NCI-H1417 (cell line): Measurements from ENCODE around the gene ZP1.

ENCODE experiments used
- DNase-seq, 3 experiments: peaks; one replicate each; lab custom pipeline; 2025; lab: John Stamatoyannopoulos, UW

Gene ZP1

DNA sequence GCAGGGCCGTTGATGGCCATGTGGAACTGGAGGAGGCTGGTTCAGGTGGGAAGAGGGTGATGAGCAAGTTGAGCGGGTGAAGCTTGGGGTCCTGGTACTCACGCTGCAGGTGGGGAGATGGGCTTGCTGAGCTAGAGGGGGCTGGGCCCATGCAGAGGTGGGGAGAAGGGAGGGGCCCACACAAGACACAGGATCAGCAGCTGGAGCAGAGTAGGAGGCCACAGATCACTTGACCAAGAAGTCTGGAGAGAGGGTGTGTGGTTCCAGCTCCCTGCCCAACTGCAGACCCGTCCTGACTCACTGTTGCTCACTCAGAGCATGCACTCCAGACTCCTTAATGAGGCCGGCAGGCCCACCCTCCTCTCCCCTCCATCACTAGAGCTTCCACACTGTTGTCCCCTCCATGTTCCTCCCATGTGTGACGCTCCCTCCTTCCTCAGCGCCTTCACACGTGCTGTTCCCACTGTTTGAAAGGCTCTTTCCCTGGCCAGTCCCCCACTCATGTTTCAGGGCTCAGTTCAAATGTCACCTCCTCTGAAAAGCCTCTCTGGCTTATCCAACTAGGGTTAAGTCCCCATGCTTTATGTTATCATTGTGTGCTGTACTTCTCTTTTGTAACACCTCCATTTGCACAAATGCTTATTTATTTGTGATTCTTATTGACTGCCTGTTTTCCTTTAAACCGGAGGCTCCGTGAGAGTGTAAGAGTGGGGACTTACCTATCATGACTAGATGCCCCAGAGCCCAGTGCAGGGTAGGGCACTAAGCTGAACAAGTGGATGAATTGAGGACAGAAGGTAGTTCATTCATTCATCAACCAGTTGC is 23.1 kb upstream of the ZP1 start:
- no peak for DNase-seq

DNA sequence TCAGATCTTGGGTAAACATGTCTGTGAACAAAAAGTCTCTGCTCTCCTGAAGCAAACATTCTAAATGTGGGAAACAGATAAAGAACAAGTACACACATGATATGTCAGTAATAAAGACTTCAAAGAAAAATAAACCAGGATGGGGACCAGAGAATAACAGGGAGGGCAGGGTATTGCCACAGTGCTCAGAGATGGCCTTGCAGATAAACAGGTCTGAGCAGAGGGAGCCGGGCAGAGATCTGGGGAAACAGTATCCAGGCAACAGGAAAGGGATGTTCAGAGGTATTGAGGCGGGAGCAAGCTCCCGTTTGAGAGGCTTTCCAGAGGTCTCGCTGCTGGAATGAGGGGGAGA is 22.5 kb upstream of the ZP1 start:
- no peak for DNase-seq

DNA sequence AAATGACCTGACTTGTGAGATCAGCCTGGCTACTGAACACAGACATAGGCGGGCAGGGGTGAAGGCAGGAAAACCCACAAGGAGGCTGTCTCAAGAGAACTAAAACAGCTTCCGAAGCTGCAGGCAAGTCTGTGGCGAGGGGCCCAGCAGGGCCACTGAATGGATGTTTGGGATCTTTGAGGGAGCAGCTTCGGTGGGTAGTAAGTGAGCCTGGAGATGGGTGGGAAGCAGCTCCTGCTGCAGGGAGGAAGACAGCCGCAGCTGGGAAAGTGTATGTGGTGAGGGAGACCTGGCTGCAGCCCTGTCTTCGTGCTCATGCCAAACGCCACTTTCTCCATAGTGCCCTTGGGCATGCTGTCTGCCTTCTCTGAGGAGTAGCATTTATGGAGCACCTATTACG is 22.0 kb upstream of the ZP1 start:
- no peak for DNase-seq

DNA sequence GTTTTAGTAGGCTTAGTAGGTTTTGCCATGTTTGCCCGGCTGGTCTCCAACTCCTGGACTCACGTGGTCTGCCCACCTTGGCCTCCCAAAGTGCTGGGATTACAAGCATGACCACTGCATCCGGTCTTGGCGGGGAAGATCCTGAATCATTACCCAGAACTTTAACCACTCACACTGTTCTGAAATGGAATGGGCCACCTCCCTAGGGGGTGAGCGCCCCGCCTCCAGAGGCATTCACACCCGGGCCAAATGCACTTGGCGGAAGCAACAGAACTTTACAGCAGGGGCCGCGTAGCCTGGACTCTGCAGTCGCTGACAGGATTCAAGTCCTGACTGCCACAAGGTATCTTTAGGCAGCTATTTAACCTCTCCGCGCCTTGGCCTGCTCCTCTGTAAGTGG is 20.1 kb upstream of the ZP1 start:
- DNase-seq: no peak

DNA sequence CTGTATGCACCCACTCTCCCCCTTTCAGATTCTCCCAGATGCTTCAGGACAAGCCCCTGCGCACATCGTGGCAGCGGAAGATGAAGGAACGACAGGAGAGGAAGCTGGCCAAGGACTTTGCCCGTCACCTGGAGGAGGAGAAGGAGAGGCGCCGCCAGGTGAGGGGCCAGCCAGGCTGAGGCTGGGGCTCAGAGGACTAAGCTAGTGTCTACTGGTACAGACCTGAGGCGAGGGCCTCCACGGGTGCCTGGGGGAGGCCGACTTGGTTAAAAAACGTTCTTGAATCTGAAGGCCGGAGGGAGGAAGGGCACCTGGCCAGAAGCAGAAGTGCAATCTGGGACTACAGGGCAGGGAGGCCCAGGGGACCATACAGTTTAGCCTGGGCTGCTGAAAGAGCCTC is 19.4 kb upstream of the ZP1 start:
- no peak for DNase-seq

DNA sequence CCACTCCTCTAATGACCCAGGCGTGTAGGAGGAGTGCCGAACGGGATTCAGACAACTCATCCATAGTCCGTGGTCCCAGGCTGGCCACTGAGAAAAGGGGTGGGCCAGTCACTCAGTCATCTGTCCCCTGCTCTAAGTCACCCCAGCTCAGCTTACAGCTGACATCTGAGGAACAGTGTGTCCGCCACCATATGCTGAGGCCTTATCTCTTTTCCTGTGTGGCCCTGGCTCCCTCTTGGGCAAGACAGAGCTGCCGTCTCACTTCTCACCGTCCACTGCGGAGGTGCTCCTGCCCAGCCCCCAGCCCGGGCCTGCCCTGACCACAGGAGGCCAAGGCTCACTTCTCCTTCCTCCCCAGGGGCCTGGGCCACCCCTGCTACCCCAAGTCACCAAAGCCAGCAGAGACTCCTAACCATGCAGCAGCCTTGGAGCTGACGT is 18.6 kb upstream of the ZP1 start:
- DNase-seq: no peak

DNA sequence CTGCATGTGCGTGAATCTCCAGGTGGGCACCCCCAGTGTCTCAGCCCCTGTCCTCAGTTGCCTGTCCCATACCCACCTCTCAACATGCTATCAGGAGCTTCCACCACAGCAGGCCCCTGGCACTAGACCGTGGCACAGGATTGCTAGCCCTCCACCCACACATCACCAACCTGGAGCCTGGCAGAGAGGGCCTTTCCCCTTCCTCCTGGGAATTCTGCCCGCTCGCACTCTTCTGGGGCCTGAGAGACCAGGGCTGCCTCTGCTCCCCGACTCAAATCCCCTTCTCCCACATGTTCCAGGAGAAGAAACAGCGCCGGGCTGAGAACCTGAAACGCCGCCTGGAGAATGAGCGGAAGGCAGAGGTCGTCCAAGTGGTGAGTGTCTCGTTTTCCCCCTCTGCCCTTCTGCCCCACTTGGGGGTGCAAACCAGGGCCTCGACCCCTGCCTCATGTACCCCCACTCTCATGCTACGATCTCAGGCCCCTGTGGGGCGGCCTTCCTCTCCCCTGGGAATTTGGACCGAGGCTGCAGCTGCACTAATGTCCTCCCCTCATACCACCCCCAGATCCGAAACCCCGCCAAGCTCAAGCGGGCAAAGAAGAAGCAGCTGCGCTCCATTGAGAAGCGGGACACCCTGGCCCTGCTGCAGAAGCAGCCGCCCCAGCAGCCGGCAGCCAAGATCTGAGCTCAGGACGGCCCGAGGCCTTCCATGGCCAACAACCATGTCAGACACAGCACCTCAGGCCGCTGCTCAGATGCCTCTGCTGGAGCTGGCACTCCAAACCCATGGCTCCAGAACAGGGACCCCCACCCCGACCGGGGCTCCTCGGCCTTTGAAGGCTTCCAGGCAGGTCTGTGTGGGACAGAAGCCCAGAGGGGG is 17.5 kb upstream of the ZP1 start:
- DNase-seq: no peak

DNA sequence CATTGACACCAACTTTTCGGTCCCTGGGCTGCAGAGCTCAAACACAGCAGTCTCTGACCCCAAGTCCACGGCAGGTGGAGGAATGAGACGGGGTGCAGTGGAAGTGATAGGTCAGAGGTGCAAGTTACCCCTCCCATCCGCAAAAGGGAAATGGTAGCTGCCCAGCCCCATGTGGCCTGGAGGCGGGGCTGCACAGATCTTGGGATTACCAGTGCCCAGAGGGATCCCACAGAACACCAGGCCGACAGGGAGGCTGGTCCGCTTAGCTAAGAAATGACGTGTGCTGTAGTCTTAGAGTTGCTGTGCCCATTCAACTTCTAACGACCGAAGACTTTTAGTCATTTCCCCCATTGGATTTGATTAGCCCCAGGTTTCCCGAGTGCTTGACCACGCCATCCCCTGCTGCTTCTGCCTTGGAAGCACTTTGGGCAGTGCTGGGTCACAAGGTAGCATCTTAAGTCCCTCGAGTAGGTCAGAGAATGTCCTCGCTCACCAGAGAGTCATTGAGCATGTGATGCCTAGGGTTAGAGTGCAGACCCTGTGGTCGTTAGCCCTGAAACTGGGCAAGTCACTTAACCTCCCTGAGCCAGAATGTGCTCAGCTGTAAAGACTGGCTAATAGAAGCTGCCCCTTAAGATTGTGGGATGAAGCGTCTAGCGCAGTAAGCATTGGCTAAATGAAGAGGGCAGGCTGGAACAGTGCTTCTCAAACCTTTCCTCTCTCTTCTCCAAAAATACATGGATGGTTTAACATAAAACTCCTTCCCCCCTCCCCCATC is 15.8 kb upstream of the ZP1 start:
- no peak for DNase-seq

DNA sequence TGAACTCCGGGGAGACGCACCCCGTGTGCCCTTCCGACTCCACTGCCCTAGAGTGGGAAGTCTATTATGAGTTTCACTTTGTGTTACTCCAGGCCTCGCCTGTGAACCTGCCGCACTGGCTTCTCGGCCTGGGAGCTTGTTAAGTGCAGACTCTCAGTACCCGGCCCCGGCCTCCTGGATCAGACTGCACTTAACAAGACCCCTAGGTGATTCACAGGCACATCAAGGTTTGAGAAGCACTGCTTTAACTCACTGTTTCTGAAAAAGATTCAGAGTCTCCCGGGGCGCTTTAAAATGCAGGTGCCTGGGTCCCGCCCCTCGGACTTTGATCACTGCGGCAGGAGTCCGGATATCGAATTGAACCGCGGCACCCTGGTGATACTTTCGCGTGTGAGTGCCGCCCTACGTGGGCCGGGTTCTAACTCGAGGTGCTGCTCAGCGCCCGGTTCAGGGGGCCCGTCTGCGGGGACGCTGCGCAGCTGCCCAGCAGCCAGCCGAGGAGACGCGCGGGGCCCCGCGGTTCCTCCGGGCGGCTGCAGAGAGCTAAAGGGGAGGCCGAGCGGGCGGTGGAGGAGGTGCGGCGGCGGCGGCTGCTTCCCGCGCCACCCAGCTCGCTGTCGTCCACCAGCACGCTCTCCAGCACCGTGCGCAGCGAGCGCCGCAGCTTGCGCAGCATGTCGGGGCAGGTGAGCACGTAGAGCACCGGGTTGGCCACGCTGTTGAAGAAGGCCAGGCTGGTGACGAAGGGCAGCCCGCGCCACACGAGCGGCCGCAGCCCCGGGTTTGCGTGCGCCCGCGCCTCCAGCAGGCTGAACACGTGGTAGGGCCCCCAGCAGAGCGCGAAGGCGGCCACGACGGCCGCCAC is 15.0 kb upstream of the ZP1 start:
- DNase-seq: no peak

DNA sequence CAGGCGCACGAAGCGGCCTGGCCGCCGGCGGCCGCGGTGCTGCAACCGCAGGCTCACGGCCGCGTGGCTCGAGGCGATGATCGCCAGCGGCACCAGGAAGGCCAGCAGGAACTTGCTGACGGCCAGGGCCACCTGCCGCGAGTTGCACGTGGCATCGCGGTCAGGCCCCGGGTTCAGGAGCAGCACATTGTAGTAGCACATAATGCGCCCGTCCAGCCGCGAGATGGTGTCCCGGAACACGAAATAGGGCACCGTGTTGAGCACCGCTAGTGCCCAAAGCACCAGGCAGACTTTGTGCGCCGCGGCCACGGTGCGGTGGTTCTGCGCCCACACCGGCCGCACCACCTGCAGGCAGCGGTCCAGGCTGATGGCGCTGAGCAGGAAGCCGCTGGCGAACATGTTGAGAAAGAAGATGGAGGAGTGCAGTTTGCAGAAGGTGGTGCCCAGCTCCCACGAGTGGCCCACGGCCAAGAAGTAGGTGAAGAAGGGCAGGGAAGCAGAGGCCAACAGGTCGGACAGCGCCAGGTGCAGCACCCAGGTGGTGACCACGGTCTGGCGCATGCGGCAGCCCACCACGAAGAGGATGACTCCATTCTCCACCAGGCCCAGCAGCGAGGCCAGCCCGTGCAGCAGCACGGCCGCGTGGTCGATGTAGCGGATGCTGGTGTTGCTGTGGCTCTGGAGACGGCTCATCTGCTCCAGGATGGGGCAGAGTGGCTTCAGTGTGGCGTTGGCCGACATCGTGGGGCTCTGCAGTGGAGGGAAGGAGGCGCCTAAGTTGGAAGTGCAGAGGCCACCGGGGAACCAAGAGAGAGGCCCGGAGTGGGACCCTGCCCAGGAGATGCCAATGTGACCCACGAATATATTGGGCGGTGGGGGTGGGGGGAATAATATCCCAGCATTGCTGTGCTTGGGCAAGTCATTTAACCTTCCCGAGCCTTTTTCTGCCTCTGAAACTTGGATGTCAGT is 14.1 kb upstream of the ZP1 start:
- no peak for DNase-seq

DNA sequence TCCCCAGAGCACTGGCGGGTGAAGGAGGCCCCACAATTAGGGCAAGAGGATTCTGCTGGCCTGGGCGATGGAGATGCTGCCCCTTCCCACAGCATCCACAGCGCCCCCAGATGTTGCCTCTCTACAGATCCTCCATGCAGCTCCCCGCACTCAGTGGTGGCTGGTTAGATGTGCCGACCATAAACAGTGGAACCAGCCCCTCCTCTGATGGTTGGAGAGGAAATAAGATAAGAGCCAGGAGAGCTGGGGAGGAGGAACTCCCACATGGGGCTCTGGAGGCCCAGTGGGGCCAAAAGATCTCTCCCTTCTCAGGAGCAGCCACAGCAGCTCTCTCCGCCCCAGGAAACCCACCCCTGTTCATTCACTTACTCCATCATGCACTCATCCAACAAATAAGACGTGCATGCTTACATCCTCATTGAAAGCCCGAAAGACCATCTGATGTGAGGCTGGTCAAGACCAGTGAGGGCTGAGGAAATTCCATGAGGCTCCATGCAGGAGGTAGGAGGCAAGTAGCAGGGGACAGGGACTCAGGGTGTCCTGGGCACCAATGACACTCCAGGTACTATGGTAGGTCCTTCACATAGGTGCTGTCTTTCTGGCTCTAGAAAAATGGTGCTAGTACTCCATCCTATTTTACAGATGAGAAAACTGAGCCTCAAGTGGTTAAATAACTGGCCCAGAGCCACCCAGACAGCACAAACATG is 13.0 kb upstream of the ZP1 start:
- no peak for DNase-seq

DNA sequence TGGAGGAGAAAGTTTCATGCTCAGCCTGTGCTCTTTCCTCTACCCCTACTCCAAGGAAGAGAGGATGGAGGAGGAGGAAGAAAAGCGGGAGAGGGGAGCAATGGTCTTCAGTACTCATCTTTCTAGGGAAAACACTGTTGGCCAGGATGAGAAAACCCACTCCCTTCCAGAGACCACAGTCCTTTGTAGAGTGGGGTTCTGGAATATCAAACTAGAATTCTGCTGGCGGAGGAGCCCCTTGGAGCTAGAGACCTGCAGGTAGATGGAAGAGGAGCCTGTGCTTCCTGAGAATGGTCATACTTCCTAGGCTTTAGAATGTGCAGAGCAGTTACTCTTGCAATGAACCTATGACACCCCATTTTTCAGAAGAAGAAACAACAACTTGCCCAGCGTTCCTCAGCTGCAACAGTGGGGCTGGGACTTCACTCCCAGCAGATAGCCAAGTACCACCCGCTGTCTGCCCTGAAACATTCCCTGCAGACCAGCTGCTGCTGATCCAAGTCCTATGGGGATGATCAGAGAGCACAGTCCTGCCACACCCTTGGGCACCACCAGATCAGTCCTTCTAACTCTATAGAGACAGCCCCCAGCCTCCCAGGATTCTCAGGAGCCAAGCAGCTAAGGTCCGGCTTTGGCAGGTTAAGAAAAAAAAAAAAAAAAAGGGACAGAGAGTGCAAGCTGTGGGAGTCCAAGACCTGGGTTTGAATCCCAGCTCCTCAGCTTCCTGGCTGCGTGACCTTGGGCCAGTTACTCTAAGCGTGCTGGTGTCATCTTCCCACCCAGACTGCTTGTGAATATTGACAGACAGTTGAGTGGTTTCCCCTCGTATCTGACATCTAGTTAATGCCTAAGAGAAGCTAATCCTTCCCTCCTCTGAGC is 12.3 kb upstream of the ZP1 start:
- DNase-seq: no peak

DNA sequence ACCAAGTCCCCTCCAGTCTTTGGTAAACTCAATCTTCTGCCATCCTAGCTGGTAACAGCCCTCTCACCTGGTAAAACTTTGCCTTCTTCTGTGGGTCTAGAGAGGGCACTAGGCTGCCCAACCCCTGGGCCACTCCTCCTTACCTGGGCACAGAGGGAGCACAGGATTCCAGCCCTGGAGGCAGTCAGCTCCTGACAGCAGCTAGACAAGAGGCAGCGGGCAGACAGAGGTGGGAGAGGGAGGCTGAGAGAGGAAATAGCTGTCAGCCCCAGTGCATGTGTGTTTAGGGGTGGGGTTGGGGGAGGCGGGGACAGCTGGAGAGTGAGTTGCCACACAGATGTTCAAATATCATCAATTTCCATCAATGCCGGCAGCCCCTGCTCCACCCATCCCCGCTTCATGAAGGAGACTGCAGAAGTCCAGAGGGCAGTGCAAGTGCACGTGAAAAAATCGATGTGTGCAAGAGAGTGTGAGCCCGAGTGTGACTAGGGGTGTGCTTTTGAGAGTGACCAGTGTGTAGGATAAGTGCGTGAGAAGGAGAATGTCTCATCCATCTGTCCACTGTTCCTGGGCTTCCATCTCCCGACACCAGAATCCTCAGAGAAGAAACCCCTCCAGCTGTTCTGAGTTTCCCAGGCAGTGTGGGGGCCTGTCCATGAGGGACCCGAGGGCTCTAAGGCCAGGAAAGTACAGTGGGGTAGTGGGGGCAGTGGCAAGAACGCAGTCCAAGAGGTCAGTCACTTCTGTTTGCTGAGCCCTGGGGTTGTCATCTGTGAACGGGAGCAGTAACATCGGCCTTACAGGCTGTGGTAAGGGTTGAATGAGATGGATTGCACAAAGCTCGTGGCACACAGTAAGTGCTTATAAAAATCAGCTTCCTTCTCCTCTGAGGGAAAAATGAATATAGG is 11.4 kb upstream of the ZP1 start, which contains the start of gene PTGDR2:
TSS of gene PTGDR2 (minus strand) at position 225 of the 908 bp plus-strand sequence. CDS start 2,228 bp downstream, outside the sequence.
- DNase-seq: peak in 1 of 3 experiments; percentile 13

DNA sequence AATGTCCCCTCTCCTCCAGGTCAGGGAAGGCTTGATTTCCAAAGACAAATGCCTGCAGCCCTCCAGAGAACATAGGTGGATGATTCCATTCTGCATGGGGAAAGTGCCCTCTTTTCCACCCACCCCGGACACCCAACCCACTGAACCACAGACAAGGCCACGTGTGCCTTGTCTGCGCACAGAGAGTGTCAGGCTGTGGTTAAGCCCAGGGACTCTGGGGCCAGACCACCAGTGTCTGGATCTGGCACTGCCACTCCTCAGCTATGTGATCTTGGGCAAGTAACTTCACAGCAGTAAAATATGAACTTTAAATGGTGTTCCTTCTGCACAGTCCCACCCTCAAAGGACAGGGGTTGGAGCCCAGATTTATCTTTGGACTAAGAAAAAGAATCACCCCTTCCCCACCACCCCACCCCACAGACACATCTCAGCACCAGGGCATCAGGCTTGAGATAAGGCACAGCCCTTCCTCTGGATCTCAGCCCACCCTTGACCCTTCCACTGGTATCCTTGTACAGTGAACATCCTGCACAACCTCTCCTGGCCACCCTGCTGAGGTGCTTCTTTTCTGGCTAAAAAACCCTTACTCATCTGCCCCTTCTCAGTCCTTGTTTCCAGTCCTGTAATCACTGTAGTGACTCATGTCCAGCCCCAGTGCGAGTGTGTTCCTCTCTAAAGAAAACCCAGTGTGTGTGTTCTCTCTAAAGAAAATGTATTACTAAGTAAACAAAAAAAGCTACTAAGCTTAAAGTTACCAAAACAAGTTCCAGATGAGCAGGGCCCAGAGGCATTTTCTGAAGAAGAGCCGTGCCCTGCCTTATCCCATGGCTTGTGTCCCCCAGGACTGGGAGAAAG is 9.7 kb upstream of the ZP1 start:
- DNase-seq: no peak

DNA sequence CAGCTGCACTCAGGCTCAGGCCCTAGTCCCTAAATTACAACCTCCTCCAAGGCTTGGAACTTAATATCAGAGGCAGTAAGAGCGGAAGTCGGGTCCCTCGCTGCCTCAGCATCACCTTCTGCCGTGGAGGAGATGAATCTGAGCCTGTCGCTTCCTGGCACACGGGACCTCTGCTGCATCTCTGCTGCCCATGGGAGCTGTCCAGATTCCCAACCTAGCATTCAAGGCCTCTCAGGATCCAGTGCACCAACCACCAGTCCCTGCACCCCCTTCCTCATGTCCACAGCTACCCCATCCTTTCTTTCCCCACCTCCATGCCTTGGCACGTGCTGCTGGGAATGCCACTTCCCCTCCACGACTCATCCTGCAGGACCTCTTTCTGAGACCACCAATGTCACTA is 9.1 kb upstream of the ZP1 start:
- no peak for DNase-seq

DNA sequence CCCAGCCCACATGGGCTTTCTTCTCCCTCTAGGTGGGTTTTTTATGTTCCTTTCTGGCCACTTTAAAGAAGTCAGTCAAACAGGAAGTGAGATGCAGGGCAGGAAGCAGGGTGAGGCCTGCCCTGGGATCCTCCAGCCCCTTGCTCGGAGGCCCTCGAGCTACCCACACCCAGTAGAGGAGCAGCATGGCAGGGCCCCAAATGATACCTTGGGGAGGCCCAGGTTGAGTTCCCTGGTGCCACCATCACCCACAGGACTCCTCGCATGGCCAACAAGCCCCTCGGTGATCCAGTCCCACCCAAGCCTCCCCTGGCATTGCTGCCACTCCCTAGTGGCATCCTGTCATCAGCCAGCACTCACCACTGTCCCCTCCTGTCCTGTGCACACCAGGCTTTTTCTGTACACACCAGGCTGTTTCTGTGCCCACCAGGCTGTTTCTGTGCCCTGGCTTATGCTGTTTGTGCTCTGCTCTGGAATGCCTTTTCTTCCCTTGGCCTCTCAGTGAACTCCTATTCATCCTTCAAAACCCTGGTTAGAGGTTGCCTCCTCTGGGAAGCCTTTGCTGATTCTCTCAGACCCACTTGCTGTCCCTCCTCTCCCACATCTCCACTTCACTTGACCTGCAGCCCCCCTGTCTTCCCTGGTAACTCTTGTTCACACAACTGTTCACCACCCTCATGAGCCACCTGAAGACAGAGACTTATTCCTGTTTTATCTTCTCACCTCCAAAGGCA is 8.4 kb upstream of the ZP1 start:
- DNase-seq: no peak
